Activated T-cell treated with anti-CD3 and anti-CD28 coated beads, Interleukin-2, amount 50 U/mL, for 4 hours (primary cell): ENCODE measurements around the gene LMAN1L. TPM values are rescaled to one million over a fixed set of nuclear protein-coding genes. Genes with fewer than 3 reads are reported as not detected.

Experiments
- ATAC-seq, 2 donors: fragments of 200-7000 bp; cut with Tn5 transposase; one replicate each; pipeline ENCODE4 v1.10.0; 2021
- DNase-seq: peaks from one replicate; pipeline ENCODE4 v3.0.0-alpha.2; 2020
- H3K27me3 Mint-ChIP-seq: one replicate; pipeline ENCODE4 v1.8.0; 2021; ENCODE audit warnings: low read depth, mixed read lengths
- H3K36me3 Mint-ChIP-seq: one replicate; pipeline ENCODE4 v1.8.0; 2022; ENCODE audit warnings: mixed read lengths; ENCODE audit not compliant: insufficient read depth
- H3K4me1 Mint-ChIP-seq: one replicate; pipeline ENCODE4 v1.8.0; 2021; ENCODE audit warnings: low read depth, mixed read lengths
- H3K4me3 Mint-ChIP-seq: one replicate; pipeline ENCODE4 v1.8.0; 2021; ENCODE audit warnings: mild to moderate bottlenecking, moderate library complexity, mixed read lengths
- H3K9me3 Mint-ChIP-seq: one replicate; pipeline ENCODE4 v1.8.0; 2021; ENCODE audit warnings: mixed read lengths
- total RNA-seq, 3 donors: library from RNA; stranded (reverse); gene quantifications; one replicate each; pipeline ENCODE4 v1.2.1, GENCODE V29; 2021

Gene LMAN1L
- total RNA-seq, 3 donors from 2014 or later = 0.30 to 0.55 (median 0.40) TPM

DNA sequence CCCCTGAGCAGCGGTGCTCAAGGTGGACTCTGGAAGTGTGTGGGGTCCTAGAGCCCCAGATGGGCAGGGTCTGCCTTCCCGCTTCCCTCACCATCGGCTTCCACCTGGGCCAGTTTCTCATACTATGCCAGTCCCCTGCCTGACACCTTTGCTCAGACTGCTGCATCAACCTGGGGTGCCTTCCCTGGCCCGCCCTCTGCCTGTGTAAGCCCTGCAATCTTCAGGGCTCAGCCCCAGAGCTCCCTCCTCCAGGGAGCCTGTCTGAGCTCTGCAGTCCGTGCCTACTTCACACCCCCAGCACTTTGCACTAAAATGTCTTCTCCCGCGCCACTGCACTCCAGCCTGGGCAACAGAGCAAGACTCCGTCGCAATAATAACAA lies 17.7 kb upstream of the LMAN1L start:
- ATAC-seq = no peak
- Mint-ChIP-seq H3K27me3 (no peaks in the 10 kb centered on the region), H3K36me3 (peaks cover 25% of the 10 kb centered on the region), H3K9me3 (no peaks in the 10 kb centered on the region), H3K4me3 (peak overlapping the region; percentile 33), H3K4me1 (peaks cover 84% of the 10 kb centered on the region)
- no peak for DNase-seq

DNA sequence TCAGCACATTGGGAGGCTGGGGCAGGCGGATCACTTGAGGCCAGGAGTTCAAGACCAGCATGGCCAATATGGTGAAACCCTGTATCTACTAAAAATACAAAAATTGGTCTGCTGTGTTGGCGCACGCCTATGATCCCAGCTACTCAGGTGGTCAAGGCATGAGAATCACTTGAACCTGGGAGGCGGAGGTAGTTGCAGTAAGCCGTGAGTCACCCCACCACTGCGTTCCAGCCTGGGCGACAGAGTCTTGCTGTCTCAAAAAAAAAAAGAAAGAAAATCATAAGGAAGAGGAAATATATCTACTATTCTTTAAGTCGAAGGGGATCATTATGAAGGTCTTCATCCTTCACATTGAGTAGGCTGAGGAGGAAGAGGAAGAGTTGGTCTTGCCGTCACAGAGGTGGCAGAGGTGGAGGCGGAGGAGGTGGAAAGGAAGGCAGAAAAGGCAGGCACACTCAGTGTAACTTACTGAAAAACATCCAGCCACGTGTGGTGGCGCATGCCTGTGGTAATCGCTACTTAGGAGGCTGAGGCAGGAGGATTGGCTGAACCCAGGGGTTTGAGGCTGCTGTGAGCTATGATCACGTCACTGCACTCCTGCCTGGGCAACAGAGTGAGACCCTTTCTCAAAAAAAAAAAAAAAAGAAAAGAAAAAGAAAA lies 16.5 kb upstream of the LMAN1L start:
- DNase-seq (peak; percentile 42), ATAC-seq (peak; percentile 24 to 29)
- no peaks in the 10 kb centered on the region for H3K9me3 Mint-ChIP-seq
- peaks cover 23% of the 10 kb centered on the region for H3K36me3 Mint-ChIP-seq
- peaks cover 80% of the 10 kb centered on the region for H3K4me1 Mint-ChIP-seq
- no peaks in the 10 kb centered on the region for H3K27me3 Mint-ChIP-seq
- peak overlapping the region; percentile 17 for H3K4me3 Mint-ChIP-seq

DNA sequence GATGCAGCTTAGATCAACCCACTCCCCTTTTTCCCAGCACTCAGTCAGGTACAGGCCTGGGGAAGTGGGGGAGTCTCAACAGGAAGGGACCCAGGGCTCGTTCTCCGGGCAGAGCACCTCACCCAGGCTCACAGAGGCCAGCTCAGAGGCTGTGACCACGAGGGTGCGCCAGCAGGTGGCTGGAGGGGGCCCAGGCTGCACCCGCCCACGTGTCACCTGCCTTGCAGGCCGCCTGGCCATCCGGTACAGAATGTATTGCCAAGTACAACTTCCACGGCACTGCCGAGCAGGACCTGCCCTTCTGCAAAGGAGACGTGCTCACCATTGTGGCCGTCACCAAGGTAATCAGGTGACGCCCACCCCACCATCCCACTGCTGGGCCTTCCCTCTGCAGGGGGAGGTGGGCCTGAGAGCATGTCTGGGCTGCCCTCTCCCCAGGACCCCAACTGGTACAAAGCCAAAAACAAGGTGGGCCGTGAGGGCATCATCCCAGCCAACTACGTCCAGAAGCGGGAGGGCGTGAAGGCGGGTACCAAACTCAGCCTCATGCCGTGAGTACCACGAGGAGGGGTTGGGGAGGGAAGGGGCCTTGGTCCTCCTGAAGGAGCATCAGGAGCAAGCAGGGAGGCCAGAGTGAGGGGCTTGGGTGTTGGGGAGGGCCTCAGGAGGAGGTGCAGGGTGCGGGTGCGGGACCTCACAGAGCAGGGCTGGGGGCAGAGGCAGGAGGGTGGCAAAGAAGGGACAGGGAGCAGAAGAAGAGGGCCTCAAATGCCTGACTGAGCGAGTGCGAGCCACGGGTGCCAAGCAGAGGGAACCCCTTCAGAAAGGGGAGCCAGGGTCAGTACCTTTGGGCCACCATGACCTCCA lies 14.0 kb upstream of the LMAN1L start:
- Mint-ChIP-seq H3K4me3 (no peak overlapping the region), H3K4me1 (peaks cover 55% of the 10 kb centered on the region)

DNA sequence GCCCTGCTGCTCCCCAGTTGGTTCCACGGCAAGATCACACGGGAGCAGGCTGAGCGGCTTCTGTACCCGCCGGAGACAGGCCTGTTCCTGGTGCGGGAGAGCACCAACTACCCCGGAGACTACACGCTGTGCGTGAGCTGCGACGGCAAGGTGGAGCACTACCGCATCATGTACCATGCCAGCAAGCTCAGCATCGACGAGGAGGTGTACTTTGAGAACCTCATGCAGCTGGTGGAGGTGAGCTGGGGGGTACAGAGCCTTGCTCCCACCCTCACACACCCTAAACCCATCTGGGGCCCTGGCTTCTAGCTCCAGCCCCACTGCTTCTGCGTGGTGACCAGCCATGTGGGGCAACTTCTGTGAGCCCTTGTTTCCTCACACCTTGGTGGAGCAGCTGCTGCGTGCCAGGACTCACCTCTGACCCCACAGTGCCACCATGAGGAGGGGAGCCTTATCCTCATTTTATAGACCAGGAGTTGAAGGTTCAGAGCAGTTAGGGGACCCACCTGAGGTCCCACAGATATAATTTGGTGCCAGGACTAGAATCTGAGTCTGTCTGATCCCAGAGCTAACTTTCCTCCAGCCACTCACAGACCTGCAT lies 13.3 kb upstream of the LMAN1L start:
- no peaks in the 10 kb centered on the region for H3K9me3 Mint-ChIP-seq
- peak; percentile 11 to 12 for ATAC-seq
- H3K36me3 Mint-ChIP-seq = peaks cover 29% of the 10 kb centered on the region
- peaks cover 52% of the 10 kb centered on the region for H3K4me1 Mint-ChIP-seq
- no peak for DNase-seq
- H3K4me3 Mint-ChIP-seq = no peak overlapping the region
- H3K27me3 Mint-ChIP-seq = no peaks in the 10 kb centered on the region

More for the DNA sequence above, 14.0 kb upstream of the LMAN1L start:
- peaks cover 21% of the 10 kb centered on the region for H3K36me3 Mint-ChIP-seq
- DNase-seq (no peak), ATAC-seq (no peak)
- H3K27me3 Mint-ChIP-seq = no peaks in the 10 kb centered on the region
- H3K9me3 Mint-ChIP-seq = no peaks in the 10 kb centered on the region

DNA sequence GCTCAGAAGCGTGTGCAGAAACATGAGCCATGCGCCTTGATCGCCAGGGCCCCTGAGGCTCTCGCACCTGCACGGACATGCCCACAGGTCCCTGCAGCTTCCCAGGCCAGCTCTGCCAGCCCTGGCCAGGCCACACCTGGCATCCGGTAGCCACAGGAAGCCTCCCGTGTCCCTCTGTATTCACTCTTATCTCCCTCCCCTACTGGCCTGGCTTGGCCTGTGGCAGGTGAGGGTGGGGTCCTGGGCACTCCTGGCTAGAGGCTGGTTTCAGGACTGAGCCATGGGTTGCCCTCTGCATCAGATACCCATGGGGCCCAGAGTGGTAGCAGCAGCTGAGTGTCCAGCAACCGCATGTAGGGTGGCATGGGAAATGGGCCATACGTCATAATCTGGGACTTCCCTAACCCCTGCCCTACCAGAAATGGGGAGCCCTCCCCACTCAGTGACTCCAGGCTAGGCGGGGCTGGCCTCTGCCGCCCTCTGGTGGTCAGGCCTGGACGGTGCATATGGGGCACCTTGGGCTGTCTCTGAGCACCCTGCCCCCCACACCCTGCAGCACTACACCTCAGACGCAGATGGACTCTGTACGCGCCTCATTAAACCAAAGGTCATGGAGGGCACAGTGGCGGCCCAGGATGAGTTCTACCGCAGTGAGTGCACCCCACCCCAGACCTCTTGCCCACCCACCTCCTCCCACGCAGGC lies 12.6 kb upstream of the LMAN1L start:
- Mint-ChIP-seq H3K27me3 (no peaks in the 10 kb centered on the region), H3K4me3 (no peak overlapping the region), H3K4me1 (peaks cover 46% of the 10 kb centered on the region), H3K9me3 (no peaks in the 10 kb centered on the region), H3K36me3 (peaks cover 28% of the 10 kb centered on the region)
- DNase-seq = peak; percentile 85
- ATAC-seq = peak; percentile 90 to 92

DNA sequence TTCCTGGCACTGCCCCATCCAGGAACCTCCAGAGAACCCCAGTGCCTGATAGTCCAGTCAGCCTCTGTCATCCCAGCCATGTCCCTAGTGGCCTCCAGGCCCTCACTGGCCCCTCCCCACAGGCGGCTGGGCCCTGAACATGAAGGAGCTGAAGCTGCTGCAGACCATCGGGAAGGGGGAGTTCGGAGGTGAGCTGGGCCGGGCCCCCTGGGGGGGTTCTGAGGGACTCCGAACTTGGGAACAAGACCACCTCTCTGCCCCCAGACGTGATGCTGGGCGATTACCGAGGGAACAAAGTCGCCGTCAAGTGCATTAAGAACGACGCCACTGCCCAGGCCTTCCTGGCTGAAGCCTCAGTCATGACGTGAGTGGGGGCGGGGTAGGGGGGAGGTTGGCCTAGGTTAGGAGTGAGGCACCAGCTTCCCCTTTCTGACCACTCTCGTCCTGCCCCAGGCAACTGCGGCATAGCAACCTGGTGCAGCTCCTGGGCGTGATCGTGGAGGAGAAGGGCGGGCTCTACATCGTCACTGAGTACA lies 12.0 kb upstream of the LMAN1L start:
- H3K36me3 Mint-ChIP-seq = peaks cover 28% of the 10 kb centered on the region

DNA sequence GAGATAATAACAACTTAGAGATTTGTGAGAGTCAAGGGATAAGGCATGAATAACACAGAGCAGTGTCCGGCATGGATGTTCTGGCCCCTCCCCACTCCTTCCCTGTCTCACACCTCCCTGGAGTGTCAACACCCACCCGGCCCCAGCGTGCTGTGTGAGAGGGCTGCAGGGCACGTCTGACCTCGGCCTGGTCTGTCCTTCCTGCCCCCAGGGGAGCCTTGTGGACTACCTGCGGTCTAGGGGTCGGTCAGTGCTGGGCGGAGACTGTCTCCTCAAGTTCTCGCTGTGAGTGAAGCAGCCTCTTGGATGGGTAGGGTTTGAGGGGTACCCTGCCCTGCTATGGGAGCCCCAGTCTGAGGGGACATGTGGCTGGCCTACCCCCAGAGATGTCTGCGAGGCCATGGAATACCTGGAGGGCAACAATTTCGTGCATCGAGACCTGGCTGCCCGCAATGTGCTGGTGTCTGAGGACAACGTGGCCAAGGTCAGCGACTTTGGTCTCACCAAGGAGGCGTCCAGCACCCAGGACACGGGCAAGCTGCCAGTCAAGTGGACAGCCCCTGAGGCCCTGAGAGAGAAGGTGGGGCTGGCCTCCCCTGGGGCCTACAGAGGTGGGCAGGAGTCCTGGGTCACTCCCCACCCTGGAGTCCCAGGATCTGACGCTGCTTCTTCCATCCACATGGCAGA lies 11.2 kb upstream of the LMAN1L start:
- H3K4me3 Mint-ChIP-seq = no peak overlapping the region
- H3K27me3 Mint-ChIP-seq = no peaks in the 10 kb centered on the region
- H3K4me1 Mint-ChIP-seq = peaks cover 35% of the 10 kb centered on the region
- no peak for ATAC-seq
- peaks cover 25% of the 10 kb centered on the region for H3K36me3 Mint-ChIP-seq
- DNase-seq = no peak
- H3K9me3 Mint-ChIP-seq = no peaks in the 10 kb centered on the region

More for the DNA sequence above, 12.0 kb upstream of the LMAN1L start:
- ATAC-seq = no peak
- DNase-seq = no peak
- no peaks in the 10 kb centered on the region for H3K27me3 Mint-ChIP-seq
- H3K4me3 Mint-ChIP-seq = no peak overlapping the region
- H3K9me3 Mint-ChIP-seq = no peaks in the 10 kb centered on the region
- H3K4me1 Mint-ChIP-seq = peaks cover 40% of the 10 kb centered on the region

DNA sequence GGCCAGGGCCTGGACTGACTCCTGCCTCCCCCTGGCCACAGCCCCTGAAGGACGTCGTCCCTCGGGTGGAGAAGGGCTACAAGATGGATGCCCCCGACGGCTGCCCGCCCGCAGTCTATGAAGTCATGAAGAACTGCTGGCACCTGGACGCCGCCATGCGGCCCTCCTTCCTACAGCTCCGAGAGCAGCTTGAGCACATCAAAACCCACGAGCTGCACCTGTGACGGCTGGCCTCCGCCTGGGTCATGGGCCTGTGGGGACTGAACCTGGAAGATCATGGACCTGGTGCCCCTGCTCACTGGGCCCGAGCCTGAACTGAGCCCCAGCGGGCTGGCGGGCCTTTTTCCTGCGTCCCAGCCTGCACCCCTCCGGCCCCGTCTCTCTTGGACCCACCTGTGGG lies 10.3 kb upstream of the LMAN1L start:
- H3K4me3 Mint-ChIP-seq = no peak overlapping the region
- peaks cover 40% of the 10 kb centered on the region for H3K4me1 Mint-ChIP-seq
- H3K27me3 Mint-ChIP-seq = no peaks in the 10 kb centered on the region
- no peak for ATAC-seq
- H3K36me3 Mint-ChIP-seq = peaks cover 25% of the 10 kb centered on the region
- DNase-seq = no peak
- H3K9me3 Mint-ChIP-seq = no peaks in the 10 kb centered on the region

DNA sequence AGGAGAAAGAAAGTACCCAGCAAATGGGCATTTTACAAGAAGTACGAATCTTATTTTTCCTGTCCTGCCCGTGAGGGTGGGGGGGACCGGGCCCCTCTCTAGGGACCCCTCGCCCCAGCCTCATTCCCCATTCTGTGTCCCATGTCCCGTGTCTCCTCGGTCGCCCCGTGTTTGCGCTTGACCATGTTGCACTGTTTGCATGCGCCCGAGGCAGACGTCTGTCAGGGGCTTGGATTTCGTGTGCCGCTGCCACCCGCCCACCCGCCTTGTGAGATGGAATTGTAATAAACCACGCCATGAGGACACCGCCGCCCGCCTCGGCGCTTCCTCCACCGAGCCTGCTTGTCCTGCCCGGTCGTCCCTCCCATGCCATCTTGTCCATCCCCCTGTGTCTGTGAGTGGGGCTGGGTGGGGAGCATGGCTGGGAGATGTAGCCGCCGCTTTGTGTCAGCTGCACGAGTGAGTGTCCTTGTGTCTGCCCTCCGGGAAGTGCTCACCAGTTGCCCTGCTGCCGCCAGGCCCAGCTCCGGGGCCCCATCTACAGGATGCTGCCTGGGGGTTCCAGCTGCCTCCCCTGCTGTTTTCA lies 9.7 kb upstream of the LMAN1L start:
- DNase-seq (no peak), ATAC-seq (no peak)
- Mint-ChIP-seq H3K36me3 (peaks cover 23% of the 10 kb centered on the region), H3K27me3 (no peaks in the 10 kb centered on the region), H3K4me3 (no peak overlapping the region), H3K9me3 (no peaks in the 10 kb centered on the region), H3K4me1 (peaks cover 38% of the 10 kb centered on the region)

DNA sequence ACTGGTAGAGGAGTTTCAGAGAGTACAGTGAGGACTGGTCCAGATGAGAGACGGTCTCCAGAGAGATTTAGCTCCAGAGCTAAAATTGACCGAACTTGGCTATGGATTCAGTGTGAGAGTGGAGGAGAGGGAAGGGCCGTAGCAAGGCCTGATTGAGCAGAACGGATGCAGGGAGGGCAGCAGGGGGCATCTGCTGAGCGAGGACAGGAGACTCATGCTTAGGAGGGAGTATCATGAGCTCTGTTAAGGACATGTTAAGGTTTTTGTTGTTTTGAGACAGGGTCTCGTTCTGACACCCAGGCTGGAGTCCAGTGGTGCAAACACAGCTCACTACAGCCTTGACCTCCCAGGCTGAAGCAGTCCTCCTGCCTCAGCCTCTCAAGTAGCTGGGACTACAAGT lies 7.7 kb upstream of the LMAN1L start:
- H3K4me3 Mint-ChIP-seq = no peak overlapping the region
- H3K27me3 Mint-ChIP-seq = no peaks in the 10 kb centered on the region
- H3K9me3 Mint-ChIP-seq = no peaks in the 10 kb centered on the region
- DNase-seq = no peak
- H3K4me1 Mint-ChIP-seq = peaks cover 32% of the 10 kb centered on the region
- no peak for ATAC-seq
- peaks cover 20% of the 10 kb centered on the region for H3K36me3 Mint-ChIP-seq

DNA sequence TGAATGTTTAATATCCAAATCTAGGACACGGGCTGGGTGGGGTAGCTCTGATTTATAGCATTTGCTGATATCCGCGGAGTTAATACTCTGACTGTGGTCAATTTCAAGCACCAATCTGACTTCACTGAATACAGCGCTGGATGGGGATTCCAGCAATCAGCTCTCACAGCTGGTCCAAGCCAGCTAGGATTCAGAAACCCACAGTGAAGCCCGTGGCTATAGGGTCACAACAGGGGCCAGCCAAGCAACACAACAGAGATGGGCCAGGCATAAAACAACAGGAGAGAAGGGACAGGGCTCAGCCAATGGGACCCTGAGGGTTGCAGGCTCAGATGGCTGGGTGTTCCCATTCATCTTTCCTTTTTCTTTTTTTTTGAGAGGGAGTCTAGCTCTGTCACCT lies 5.4 kb upstream of the LMAN1L start:
- Mint-ChIP-seq H3K4me3 (no peak overlapping the region), H3K9me3 (no peaks in the 10 kb centered on the region), H3K4me1 (peaks cover 26% of the 10 kb centered on the region), H3K36me3 (peaks cover 11% of the 10 kb centered on the region), H3K27me3 (no peaks in the 10 kb centered on the region)
- ATAC-seq = no peak
- no peak for DNase-seq

DNA sequence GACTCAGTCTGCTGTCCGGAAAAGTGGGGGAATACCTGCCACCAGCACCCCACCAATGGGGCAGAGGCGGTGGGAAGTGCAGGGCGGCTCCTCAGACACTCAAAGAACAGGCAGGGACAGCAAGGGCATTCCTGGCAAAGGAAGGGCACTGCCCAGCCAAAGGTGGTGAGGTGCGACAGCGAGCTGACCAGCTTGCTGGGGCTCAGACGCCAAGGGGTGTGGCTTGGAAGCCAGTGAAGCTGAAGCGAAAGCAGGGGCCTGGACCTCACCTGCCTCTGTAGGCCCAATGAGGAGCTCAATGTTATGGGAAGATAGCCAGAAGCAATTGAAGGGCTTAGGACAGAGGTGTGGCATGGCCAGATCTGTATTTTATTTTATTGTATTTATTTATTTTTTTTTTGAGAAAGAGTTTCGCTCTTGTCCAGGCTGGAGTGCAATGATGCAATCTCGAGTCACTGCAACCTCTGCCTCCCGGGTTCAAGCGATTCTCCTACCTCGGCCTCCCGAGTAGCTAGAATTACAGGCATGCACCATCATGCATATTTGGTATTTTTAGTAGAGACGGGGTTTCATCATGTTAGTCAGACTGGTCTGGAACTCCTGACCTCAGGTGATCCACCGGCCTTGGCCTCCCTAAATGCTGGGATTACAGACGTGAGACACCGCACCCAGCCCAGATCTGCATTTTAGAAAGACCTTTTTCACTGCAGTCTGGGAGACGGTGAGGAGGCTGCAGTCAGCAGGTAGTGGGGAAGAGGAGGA lies 4.4 kb upstream of the LMAN1L start:
- Mint-ChIP-seq H3K9me3 (no peaks in the 10 kb centered on the region), H3K27me3 (no peaks in the 10 kb centered on the region), H3K4me3 (no peak overlapping the region), H3K36me3 (peaks cover 10% of the 10 kb centered on the region), H3K4me1 (peaks cover 26% of the 10 kb centered on the region)
- DNase-seq (no peak), ATAC-seq (no peak)

DNA sequence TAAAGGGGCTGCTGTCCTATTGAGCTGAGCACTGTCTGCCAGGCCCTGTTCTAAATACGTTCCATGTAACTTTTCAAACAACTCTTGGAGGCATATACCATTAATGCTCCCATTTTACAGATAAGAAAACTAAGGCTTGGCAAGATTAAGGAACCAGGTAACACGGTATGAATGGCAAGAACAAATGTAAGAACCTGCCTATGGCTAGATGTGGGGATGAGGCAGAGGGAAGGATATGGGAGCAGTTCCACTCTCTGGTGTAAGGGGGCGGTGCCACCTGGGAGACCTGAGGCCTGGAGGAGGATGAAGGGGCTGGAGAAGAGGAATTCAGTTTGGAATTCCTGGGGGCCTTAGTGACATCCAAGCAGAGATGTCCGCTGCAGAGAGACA lies 3.8 kb upstream of the LMAN1L start:
- Mint-ChIP-seq H3K27me3 (no peaks in the 10 kb centered on the region), H3K4me3 (no peak overlapping the region), H3K36me3 (peaks cover 7% of the 10 kb centered on the region), H3K9me3 (no peaks in the 10 kb centered on the region), H3K4me1 (peaks cover 26% of the 10 kb centered on the region)
- DNase-seq (no peak), ATAC-seq (no peak)
